Measurements from ENCODE around the gene SYN1. TPM values are rescaled to one million over a fixed set of nuclear protein-coding genes. Genes with fewer than 3 reads are reported as not detected.

Gene SYN1
- total RNA-seq, 1 donor from 2014 or later = 13.9 TPM

- Histone ChIP-seq H3K36me3 (no peaks in the 10 kb centered on the region), H3K27ac (replicated peaks) (no peak overlapping the region), H3K27me3 (ENCODE audit: low read depth) (no peaks in the 10 kb centered on the region), H3K4me1 (peaks cover 17% of the 10 kb centered on the region), H3K4me3 (peak overlapping the region; percentile 76), H3K9me3 (replicated peaks) (no peaks in the 10 kb centered on the region)
- DNase-seq = no peak
- TF ChIP-seq CTCF (IDR thresholded peaks at IDR 0.05; ENCODE audit: borderline replicate concordance) = no peak
- intact Hi-C loops (cut with micrococcal nuclease) = no loop called here
Measured at GRCh38 chrX:47649271-47649670, 29.6 kb upstream of the SYN1 start.

- no peaks in the 10 kb centered on the region for H3K27me3 ChIP-seq (ENCODE audit: low read depth)
- intact Hi-C loops (cut with micrococcal nuclease) = no loop called here
- no peaks in the 10 kb centered on the region for H3K36me3 ChIP-seq
- TF ChIP-seq CTCF (IDR thresholded peaks at IDR 0.05; ENCODE audit: borderline replicate concordance) = no peak
- no peak for DNase-seq
- H3K27ac ChIP-seq (replicated peaks) = no peak overlapping the region
- peaks cover 26% of the 10 kb centered on the region for H3K4me1 ChIP-seq
- H3K4me3 ChIP-seq = no peak overlapping the region
- no peaks in the 10 kb centered on the region for H3K9me3 ChIP-seq (replicated peaks)
Measured at GRCh38 chrX:47648376-47648775, 28.7 kb upstream of the SYN1 start.

GRCh38 chrX:47646636-47647035 is 27.0 kb upstream of the SYN1 start:
- H3K27ac ChIP-seq (replicated peaks) = no peak overlapping the region
- no peak for DNase-seq
- TF ChIP-seq CTCF (IDR thresholded peaks at IDR 0.05; ENCODE audit: borderline replicate concordance) = no peak
- no peaks in the 10 kb centered on the region for H3K36me3 ChIP-seq
- H3K4me1 ChIP-seq = peaks cover 27% of the 10 kb centered on the region
- intact Hi-C loops (cut with micrococcal nuclease) = no loop called here
- no peaks in the 10 kb centered on the region for H3K27me3 ChIP-seq (ENCODE audit: low read depth)
- H3K9me3 ChIP-seq (replicated peaks) = no peaks in the 10 kb centered on the region
- H3K4me3 ChIP-seq = no peak overlapping the region

DNA sequence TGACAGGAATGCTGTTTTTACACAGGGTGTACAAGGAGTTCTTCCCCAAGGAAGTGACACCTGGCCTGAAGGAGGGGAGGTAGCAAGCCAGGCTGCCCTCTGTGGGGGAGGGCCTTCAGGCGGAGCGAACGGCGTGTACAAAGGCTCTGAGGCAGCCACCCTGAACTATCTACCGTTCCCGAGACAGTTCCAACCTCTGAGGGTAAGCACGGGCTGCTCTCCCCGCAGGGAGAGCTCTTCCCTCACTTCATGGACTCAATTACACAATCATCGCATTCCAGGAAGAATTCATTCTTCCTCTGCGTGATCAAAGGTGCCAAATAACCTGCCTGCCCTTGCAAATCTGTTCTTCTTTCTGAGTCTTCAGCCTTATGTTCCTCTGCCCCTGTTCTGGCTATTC is 25.9 kb upstream of the SYN1 start:
- TF ChIP-seq CTCF (IDR thresholded peaks at IDR 0.05; ENCODE audit: borderline replicate concordance) = no peak
- no peak for DNase-seq
- intact Hi-C loops (cut with micrococcal nuclease) = no loop called here

DNA sequence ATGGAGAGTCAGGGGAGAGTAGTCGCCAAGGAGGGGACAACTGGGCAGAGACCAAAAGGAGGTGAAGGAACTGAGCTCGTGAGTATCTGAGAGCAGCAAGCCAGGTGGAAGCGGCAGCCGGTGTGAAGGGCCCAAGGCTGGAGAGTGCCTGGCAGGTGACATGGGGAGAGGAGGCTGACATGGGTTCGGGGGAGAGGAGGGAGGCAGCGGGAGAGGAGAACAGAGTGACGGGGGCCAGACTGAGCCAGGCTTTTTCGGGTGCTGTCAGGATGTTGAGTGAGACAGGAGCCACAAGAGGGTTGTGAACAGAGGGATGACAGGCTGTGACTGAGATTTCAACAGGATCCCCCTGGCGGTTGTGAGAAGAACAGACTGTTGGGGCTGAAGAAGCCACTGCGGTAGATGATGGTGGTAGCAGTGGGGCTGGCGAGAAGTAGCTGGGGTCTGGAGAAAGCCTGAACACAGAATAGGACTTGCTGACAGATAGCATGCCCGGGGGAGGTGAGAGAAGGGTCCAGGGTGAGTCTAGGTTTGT is 25.0 kb upstream of the SYN1 start:
- no peak for DNase-seq
- intact Hi-C loops (cut with micrococcal nuclease) = no loop called here
- Histone ChIP-seq H3K27ac (replicated peaks) (no peak overlapping the region), H3K4me1 (peaks cover 27% of the 10 kb centered on the region), H3K9me3 (replicated peaks) (no peaks in the 10 kb centered on the region), H3K4me3 (no peak overlapping the region), H3K36me3 (peaks cover 18% of the 10 kb centered on the region), H3K27me3 (ENCODE audit: low read depth) (no peaks in the 10 kb centered on the region)
- TF ChIP-seq CTCF (IDR thresholded peaks at IDR 0.05; ENCODE audit: borderline replicate concordance) = peak; percentile 55

More for the DNA sequence above, 25.9 kb upstream of the SYN1 start:
- peaks cover 27% of the 10 kb centered on the region for H3K4me1 ChIP-seq
- no peaks in the 10 kb centered on the region for H3K27me3 ChIP-seq (ENCODE audit: low read depth)
- H3K36me3 ChIP-seq = peaks cover 9% of the 10 kb centered on the region
- no peak overlapping the region for H3K27ac ChIP-seq (replicated peaks)
- H3K4me3 ChIP-seq = no peak overlapping the region
- H3K9me3 ChIP-seq (replicated peaks) = no peaks in the 10 kb centered on the region
